OCI-LY7 (cell line): ENCODE measurements around the gene RAE1. TPM values are rescaled to one million over a fixed set of nuclear protein-coding genes. Genes with fewer than 3 reads are reported as not detected.

ENCODE experiments used
- BruUV-seq: library from RNA; stranded (reverse); fragments of 400-500 nt; replicated peaks from 2 replicates; lab custom pipeline; 2021; lab: Mats Ljungman, UMichigan
- CTCF ChIA-PET: fragments of 300-600 bp; sonication (Branson Sonifier 250); formaldehyde crosslinking; loops from one replicate; lab custom pipeline; 2022; ENCODE audit warnings: antibody characterized with exemption; ENCODE audit not compliant: unreplicated experiment; lab: Charles Lee
- POLR2A ChIA-PET: fragments of 300-600 bp; sonication (Branson Sonifier 250); formaldehyde crosslinking; loops from one replicate; lab custom pipeline; 2022; ENCODE audit warnings: antibody characterized with exemption; lab: Charles Lee
- DNase-seq: peaks from one replicate; pipeline ENCODE4 v3.0.0-alpha.2; 2015; ENCODE audit warnings: low spot score
- H2AFZ ChIP-seq: fragments of 200-600 bp; sonication (generic), shearing (Covaris generic); 2 replicates; pipeline ENCODE4 v1.6.1; 2014; ENCODE audit warnings: mild to moderate bottlenecking, antibody characterized with exemption, low read length, moderate library complexity
- H3K27ac ChIP-seq: fragments of 200-600 bp; sonication (generic); 2 replicates; pipeline ENCODE4 v1.5.1; 2014; ENCODE audit warnings: mixed run types, low read depth, mild to moderate bottlenecking, moderate library complexity, low read length, inconsistent platforms; ENCODE audit not compliant: poor library complexity, severe bottlenecking
- H3K36me3 ChIP-seq: fragments of 200-600 bp; sonication (generic); 2 replicates; pipeline ENCODE4 v1.6.1; 2014; ENCODE audit warnings: mild to moderate bottlenecking, antibody characterized with exemption, low read length, moderate library complexity, mixed read lengths; ENCODE audit not compliant: insufficient read depth
- H3K4me1 ChIP-seq: fragments of 200-600 bp; sonication (generic); 2 replicates; pipeline ENCODE4 v1.5.1; 2014; ENCODE audit warnings: mild to moderate bottlenecking, low read length; ENCODE audit not compliant: insufficient read depth, poor library complexity, severe bottlenecking
- H3K4me2 ChIP-seq: fragments of 200-600 bp; sonication (generic); 2 replicates; pipeline ENCODE4 v1.6.1; 2014; ENCODE audit warnings: mild to moderate bottlenecking, low read length
- H3K4me3 ChIP-seq: fragments of 200-600 bp; sonication (generic); 2 replicates; pipeline ENCODE4 v1.5.1; 2014; ENCODE audit warnings: mild to moderate bottlenecking, low read depth, low read length; ENCODE audit not compliant: poor library complexity, severe bottlenecking
- H3K79me2 ChIP-seq: fragments of 200-600 bp; sonication (generic); 2 replicates; pipeline ENCODE4 v1.6.1; 2016; ENCODE audit warnings: low read depth, mild to moderate bottlenecking, low read length, moderate library complexity, mixed read lengths; ENCODE audit not compliant: insufficient read depth
- H3K9me2 ChIP-seq: fragments of 200-600 bp; sonication (generic); 2 replicates; pipeline ENCODE4 v1.6.1; 2016; ENCODE audit warnings: mild to moderate bottlenecking, low read length, mixed read lengths; ENCODE audit not compliant: insufficient read depth
- H3K9me3 ChIP-seq: fragments of 200-600 bp; sonication (generic); 2 replicates; pipeline ENCODE4 v1.6.1; 2014; ENCODE audit warnings: mild to moderate bottlenecking, mixed run types, low read length, mixed read lengths
- H4K20me1 ChIP-seq: fragments of 200-600 bp; sonication (generic); 2 replicates; pipeline ENCODE4 v1.6.1; 2014; ENCODE audit warnings: mild to moderate bottlenecking, antibody characterized with exemption, low read length, moderate library complexity, mixed read lengths; ENCODE audit not compliant: insufficient read depth
- CTCF ChIP-seq: fragments of 200-600 bp; sonication (generic); conservative IDR thresholded peaks from 2 replicates; pipeline ENCODE4 v1.5.1; 2014; ENCODE audit warnings: mild to moderate bottlenecking, antibody characterized with exemption, low read length, moderate library complexity, mixed read lengths
- EZH2phosphoT487 ChIP-seq: fragments of 200-600 bp; sonication (generic); IDR thresholded peaks from 2 replicates; pipeline ENCODE4 v1.6.1; 2018; ENCODE audit warnings: low read depth, borderline replicate concordance, mild to moderate bottlenecking, mixed run types, antibody characterized with exemption, low read length, moderate library complexity, mixed read lengths
- intact Hi-C: fragments of 100-400 bp; cut with micrococcal nuclease; formaldehyde crosslinking; loops from one replicate; pipeline ENCODE4 v1.10.0; 2022; ENCODE audit not compliant: unreplicated experiment
- total RNA-seq, 2 experiments: library from RNA; depleted of rRNA in 1 of 2; stranded (reverse); fragments of >200 nt in 1 of 2; shearing (Covaris generic) in 1 of 2; gene quantifications; 2 replicates each; pipeline ENCODE4 v1.2.3, GENCODE V29; 2014 to 2022

Gene RAE1
- total RNA-seq, 2 experiments from 2014 or later: 55.0 to 57.4 TPM

GRCh38 chr20:57401565-57401918, 50.5 kb downstream of the RAE1 start:
- no peak for TF ChIP-seq CTCF
- TF ChIP-seq EZH2phosphoT487: no peak
- no peak for DNase-seq
- Histone ChIP-seq H3K27ac (peak overlapping the region; percentile 97), H2AFZ (no peak overlapping the region), H3K4me1 (peaks cover 56% of the 10 kb centered on the region), H4K20me1 (peaks cover 6% of the 10 kb centered on the region; the same call in 1 of the 2 replicates), H3K9me2 (no peaks in the 10 kb centered on the region), H3K9me3 (no peaks in the 10 kb centered on the region), H3K4me2 (peak overlapping the region; percentile 91), H3K4me3 (no peak overlapping the region), H3K36me3 (peaks cover 94% of the 10 kb centered on the region), H3K79me2 (peaks cover 74% of the 10 kb centered on the region)
- CTCF ChIA-PET: interaction anchor here (0.6 to 0.9 kb wide), 2 partner anchors 11 to 25 kb away, joined by 3 to 4 read pairs; no protein-coding TSS in a partner anchor
- no TSS peak for BruUV-seq
- POLR2A ChIA-PET: interaction anchor here (1.1 to 1.5 kb wide), 2 partner anchors 12 to 13 kb away, joined by 3 to 6 read pairs; no protein-coding TSS in a partner anchor
- intact Hi-C loops: no loop called here

- DNase-seq: no peak
- no TSS peak for BruUV-seq
- peaks cover 93% of the 10 kb centered on the region for H3K36me3 ChIP-seq
- peaks cover 6% of the 10 kb centered on the region; the same call in 1 of the 2 replicates for H4K20me1 ChIP-seq
- peaks cover 65% of the 10 kb centered on the region for H3K79me2 ChIP-seq
- H2AFZ ChIP-seq: no peak overlapping the region
- no peaks in the 10 kb centered on the region for H3K9me3 ChIP-seq
- peaks cover 46% of the 10 kb centered on the region for H3K4me1 ChIP-seq
- intact Hi-C loops: no loop called here
- TF ChIP-seq CTCF (no peak), EZH2phosphoT487 (no peak)
- CTCF ChIA-PET: no interaction called here
- no peak overlapping the region for H3K27ac ChIP-seq
- H3K4me2 ChIP-seq: no peak overlapping the region
- POLR2A ChIA-PET: interaction anchor here (1.1 to 1.5 kb wide), 2 partner anchors 12 to 13 kb away, joined by 3 to 6 read pairs; no protein-coding TSS in a partner anchor
- H3K9me2 ChIP-seq: no peaks in the 10 kb centered on the region
- H3K4me3 ChIP-seq: no peak overlapping the region
Observed at GRCh38 chr20:57402206-57403125, 51.4 kb downstream of the RAE1 start.

- Histone ChIP-seq H2AFZ (no peak overlapping the region), H3K4me3 (no peak overlapping the region), H3K79me2 (peaks cover 59% of the 10 kb centered on the region), H3K4me2 (no peak overlapping the region), H3K36me3 (peaks cover 95% of the 10 kb centered on the region), H3K9me3 (no peaks in the 10 kb centered on the region), H3K27ac (no peak overlapping the region), H3K4me1 (peaks cover 39% of the 10 kb centered on the region), H3K9me2 (no peaks in the 10 kb centered on the region), H4K20me1 (peaks cover 6% of the 10 kb centered on the region; the same call in 1 of the 2 replicates)
- no peak for DNase-seq
- POLR2A ChIA-PET: no interaction called here
- intact Hi-C loops: no loop called here
- TF ChIP-seq EZH2phosphoT487: no peak
- TF ChIP-seq CTCF: no peak
- CTCF ChIA-PET: no interaction called here
- BruUV-seq: no TSS peak
Observed at GRCh38 chr20:57403216-57403615, 52.2 kb downstream of the RAE1 start.
